ENCODE results near the gene NDUFAF8.
A peak's percentile ranks its signal among the peaks of the same experiment; 100 is the strongest.

Gene NDUFAF8

GRCh38 chr17:81277946-81278693, 39.0 kb downstream of the NDUFAF8 start:
- H3K4me2 ChIP-seq, result no peak overlapping the region

GRCh38 chr17:81278831-81279230, 39.7 kb downstream of the NDUFAF8 start:
- H4K20me1 ChIP-seq, result peaks cover 19% of the 10 kb centered on the region; the same call in 1 of the 2 replicates
- H3K36me3 ChIP-seq, result peaks cover 99% of the 10 kb centered on the region
- H3K9me3 ChIP-seq, result no peaks in the 10 kb centered on the region
- no peak overlapping the region for H3K4me2 ChIP-seq
- H3K27me3 ChIP-seq, result no peaks in the 10 kb centered on the region
- no peak for TF ChIP-seq Cebpa-rat (IDR thresholded peaks at IDR 0.05)
- H3K9ac ChIP-seq, result no peak overlapping the region
- no peak overlapping the region for H3K4me3 ChIP-seq
- peaks cover 11% of the 10 kb centered on the region for H3K4me1 ChIP-seq
- no peak overlapping the region for H3K27ac ChIP-seq

More at GRCh38 chr17:81277946-81278693, 39.0 kb downstream of the NDUFAF8 start:
- Histone ChIP-seq H3K36me3 (peaks cover 99% of the 10 kb centered on the region), H3K9me3 (no peaks in the 10 kb centered on the region), H3K4me1 (peaks cover 12% of the 10 kb centered on the region), H3K4me3 (no peak overlapping the region), H3K27ac (no peak overlapping the region), H3K9ac (no peak overlapping the region), H4K20me1 (peaks cover 19% of the 10 kb centered on the region; the same call in 1 of the 2 replicates), H3K27me3 (no peaks in the 10 kb centered on the region)
- no peak for TF ChIP-seq Cebpa-rat (IDR thresholded peaks at IDR 0.05)

GRCh38 chr17:81279278-81280275, 40.5 kb downstream of the NDUFAF8 start:
- H3K27ac ChIP-seq, result no peak overlapping the region
- H3K9me3 ChIP-seq, result no peaks in the 10 kb centered on the region
- no peak overlapping the region for H3K4me3 ChIP-seq
- no peak overlapping the region for H3K4me2 ChIP-seq
- H4K20me1 ChIP-seq, result peaks cover 19% of the 10 kb centered on the region; the same call in 1 of the 2 replicates
- H3K27me3 ChIP-seq, result no peaks in the 10 kb centered on the region
- H3K36me3 ChIP-seq, result peaks cover 96% of the 10 kb centered on the region
- H3K9ac ChIP-seq, result peak overlapping the region; percentile 29; the same call in 1 of the 2 replicates
- no peak for TF ChIP-seq Cebpa-rat (IDR thresholded peaks at IDR 0.05)
- H3K4me1 ChIP-seq, result peaks cover 18% of the 10 kb centered on the region

GRCh38 chr17:81280571-81280970, 41.5 kb downstream of the NDUFAF8 start:
- H3K27me3 ChIP-seq, result no peaks in the 10 kb centered on the region
- H3K4me3 ChIP-seq, result no peak overlapping the region
- peaks cover 86% of the 10 kb centered on the region for H3K36me3 ChIP-seq
- H4K20me1 ChIP-seq, result peaks cover 19% of the 10 kb centered on the region; the same call in 1 of the 2 replicates
- H3K4me1 ChIP-seq, result peaks cover 28% of the 10 kb centered on the region
- no peaks in the 10 kb centered on the region for H3K9me3 ChIP-seq
- H3K9ac ChIP-seq, result 0 out of 2 replicates have a peak overlapping the region, but pooled peaks have one; percentile 29
- no peak for TF ChIP-seq Cebpa-rat (IDR thresholded peaks at IDR 0.05)
- H3K4me2 ChIP-seq, result no peak overlapping the region
- H3K27ac ChIP-seq, result no peak overlapping the region

GRCh38 chr17:81282141-81282540, 43.0 kb downstream of the NDUFAF8 start:
- Histone ChIP-seq H3K36me3 (peaks cover 71% of the 10 kb centered on the region), H3K27ac (no peak overlapping the region), H3K9ac (no peak overlapping the region)

GRCh38 chr17:81282876-81283275, 43.8 kb downstream of the NDUFAF8 start:
- Histone ChIP-seq H3K4me3 (no peak overlapping the region), H3K27me3 (no peaks in the 10 kb centered on the region), H3K4me2 (no peak overlapping the region), H3K4me1 (peaks cover 51% of the 10 kb centered on the region), H3K36me3 (peaks cover 66% of the 10 kb centered on the region), H3K27ac (no peak overlapping the region), H3K9me3 (no peaks in the 10 kb centered on the region), H3K9ac (no peak overlapping the region), H4K20me1 (peaks cover 6% of the 10 kb centered on the region; the same call in 1 of the 2 replicates)
- no peak for TF ChIP-seq Cebpa-rat (IDR thresholded peaks at IDR 0.05)

More at GRCh38 chr17:81282141-81282540, 43.0 kb downstream of the NDUFAF8 start:
- no peak overlapping the region for H3K4me3 ChIP-seq
- H3K4me2 ChIP-seq, result no peak overlapping the region
- no peaks in the 10 kb centered on the region for H3K27me3 ChIP-seq
- H3K9me3 ChIP-seq, result no peaks in the 10 kb centered on the region
- H4K20me1 ChIP-seq, result peaks cover 14% of the 10 kb centered on the region; the same call in 1 of the 2 replicates
- H3K4me1 ChIP-seq, result peaks cover 44% of the 10 kb centered on the region
- TF ChIP-seq Cebpa-rat (IDR thresholded peaks at IDR 0.05), result no peak

GRCh38 chr17:81285179-81285878, 46.2 kb downstream of the NDUFAF8 start:
- Histone ChIP-seq H3K4me3 (peak overlapping the region; percentile 68), H3K9ac (peak overlapping the region; percentile 81), H4K20me1 (peaks cover 18% of the 10 kb centered on the region; the same call in 1 of the 2 replicates), H3K9me3 (no peaks in the 10 kb centered on the region), H3K27ac (peak overlapping the region; percentile 92), H3K36me3 (peaks cover 66% of the 10 kb centered on the region), H3K27me3 (no peaks in the 10 kb centered on the region), H3K4me1 (peaks cover 63% of the 10 kb centered on the region), H3K4me2 (peak overlapping the region; percentile 95)
- TF ChIP-seq Cebpa-rat (IDR thresholded peaks at IDR 0.05), result no peak

GRCh38 chr17:81285894-81286293, 46.8 kb downstream of the NDUFAF8 start:
- peak overlapping the region; percentile 95 for H3K4me2 ChIP-seq
- H3K27ac ChIP-seq, result peak overlapping the region; percentile 92
- no peak for TF ChIP-seq Cebpa-rat (IDR thresholded peaks at IDR 0.05)
- H3K9me3 ChIP-seq, result no peaks in the 10 kb centered on the region
- no peaks in the 10 kb centered on the region for H3K27me3 ChIP-seq
- H3K4me1 ChIP-seq, result peaks cover 63% of the 10 kb centered on the region
- peaks cover 66% of the 10 kb centered on the region for H3K36me3 ChIP-seq
- H3K9ac ChIP-seq, result peak overlapping the region; percentile 81
- H4K20me1 ChIP-seq, result peaks cover 24% of the 10 kb centered on the region; the same call in 1 of the 2 replicates
- H3K4me3 ChIP-seq, result peak overlapping the region; percentile 68

Measured in BLaER1 (cell line).